Pulmonary artery endothelial cell (primary cell): ENCODE results near the gene TAF6. TPM values are rescaled to one million over a fixed set of nuclear protein-coding genes. Genes with fewer than 3 reads are reported as not detected.

ENCODE experiments used
- DNase-seq: peaks from one replicate; pipeline ENCODE4 v3.0.0-alpha.2; 2011; ENCODE audit warnings: low read depth, low spot score
- total RNA-seq: library from RNA; depleted of rRNA; stranded (reverse); fragments of >200 nt; gene quantifications from 2 replicates; pipeline ENCODE4 v1.2.3, GENCODE V29; 2014

TAF6 gene
- total RNA-seq, 1 donor from 2014 or later = 30.5 TPM

GRCh38 chr7:100124301-100125230 is 5.4 kb upstream of the TAF6 start:
- DNase-seq = no peak

- DNase-seq = no peak
Measured at GRCh38 chr7:100122568-100122967, 3.4 kb upstream of the TAF6 start.

- no peak for DNase-seq
Measured at GRCh38 chr7:100122067-100122466, 2.9 kb upstream of the TAF6 start.

- DNase-seq = no peak
Measured at GRCh38 chr7:100120733-100121036, 1.5 kb upstream of the TAF6 start.

GRCh38 chr7:100119970-100120732 is 993 bp upstream of the TAF6 start:
- no peak for DNase-seq

- DNase-seq = no peak
Measured at GRCh38 chr7:100118388-100119071, 628 bp downstream of the TAF6 start.

- no peak for DNase-seq
Measured at GRCh38 chr7:100115026-100115425, 4.1 kb downstream of the TAF6 start.

- DNase-seq = no peak
Measured at GRCh38 chr7:100111914-100112313, 7.2 kb downstream of the TAF6 start.

GRCh38 chr7:100111156-100111555 is 8.0 kb downstream of the TAF6 start:
- no peak for DNase-seq

GRCh38 chr7:100109521-100110163 is 9.5 kb downstream of the TAF6 start:
- no peak for DNase-seq

- no peak for DNase-seq
Measured at GRCh38 chr7:100107890-100108289, 11.3 kb downstream of the TAF6 start.

GRCh38 chr7:100107125-100107737 is 11.9 kb downstream of the TAF6 start:
- DNase-seq = no peak

GRCh38 chr7:100106633-100107032 is 12.5 kb downstream of the TAF6 start:
- no peak for DNase-seq

- DNase-seq = no peak
Measured at GRCh38 chr7:100105534-100105933, 13.6 kb downstream of the TAF6 start.

- DNase-seq = no peak
Measured at GRCh38 chr7:100102950-100103840, 16.0 kb downstream of the TAF6 start.

- peak; percentile 96 for DNase-seq
Measured at GRCh38 chr7:100101016-100101862, 17.9 kb downstream of the TAF6 start, which contains the start of the genes AP4M1 and MCM7. Gene AP4M1 (plus strand): TSS chr7:100101643. CDS start chr7:100101715, 72 bp downstream. Gene MCM7 (minus strand): TSS chr7:100101397. CDS start chr7:100101294, 103 bp downstream.

GRCh38 chr7:100100420-100101015 is 18.6 kb downstream of the TAF6 start:
- peak; percentile 95 for DNase-seq

GRCh38 chr7:100099452-100099851 is 19.7 kb downstream of the TAF6 start:
- DNase-seq = no peak

GRCh38 chr7:100098913-100099312 is 20.2 kb downstream of the TAF6 start:
- no peak for DNase-seq
